NCI-H1436 (cell line): ENCODE results near the gene GRK3.
"Not testable (repeated sequence)": the region's sequence is repeated elsewhere in the genome, so short reads cannot be mapped to it uniquely, and the experiment has no call there.

Source experiments
- DNase-seq: peaks from one replicate; lab custom pipeline; 2025; lab: John Stamatoyannopoulos, UW

GRK3 gene

GRCh38 chr22:25551396-25551795 is 13.1 kb upstream of the GRK3 start:
- DNase-seq: no peak

GRCh38 chr22:25552405-25552804 is 12.1 kb upstream of the GRK3 start:
- DNase-seq: not testable (repeated sequence)

GRCh38 chr22:25553131-25553530 is 11.3 kb upstream of the GRK3 start:
- DNase-seq: no peak

GRCh38 chr22:25554238-25554671 is 10.2 kb upstream of the GRK3 start:
- no peak for DNase-seq

- no peak for DNase-seq
Measured at GRCh38 chr22:25554689-25555088, 9.8 kb upstream of the GRK3 start.

GRCh38 chr22:25555586-25555985 is 8.9 kb upstream of the GRK3 start:
- no peak for DNase-seq

- no peak for DNase-seq
Measured at GRCh38 chr22:25557218-25557617, 7.3 kb upstream of the GRK3 start.

GRCh38 chr22:25558341-25558740 is 6.1 kb upstream of the GRK3 start:
- DNase-seq: no peak

GRCh38 chr22:25559910-25560309 is 4.6 kb upstream of the GRK3 start:
- peak; percentile 53 for DNase-seq

- DNase-seq: not testable (repeated sequence)
Measured at GRCh38 chr22:25561182-25561581, 3.3 kb upstream of the GRK3 start.

- not testable (repeated sequence) for DNase-seq
Measured at GRCh38 chr22:25561927-25562326, 2.5 kb upstream of the GRK3 start.

GRCh38 chr22:25562966-25563760 is 1.3 kb upstream of the GRK3 start:
- DNase-seq: not testable (repeated sequence)

GRCh38 chr22:25563761-25564319 is 635 bp upstream of the GRK3 start:
- DNase-seq: no peak

- no peak for DNase-seq
Measured at GRCh38 chr22:25564979-25565677, 653 bp downstream of the GRK3 start.

- no peak for DNase-seq
Measured at GRCh38 chr22:25566186-25566897, 1.9 kb downstream of the GRK3 start.

GRCh38 chr22:25566898-25567235 is 2.4 kb downstream of the GRK3 start:
- DNase-seq: no peak

GRCh38 chr22:25567251-25567675 is 2.8 kb downstream of the GRK3 start:
- no peak for DNase-seq

- not testable (repeated sequence) for DNase-seq
Measured at GRCh38 chr22:25568066-25568465, 3.6 kb downstream of the GRK3 start.

- no peak for DNase-seq
Measured at GRCh38 chr22:25569361-25569760, 4.9 kb downstream of the GRK3 start.

- no peak for DNase-seq
Measured at GRCh38 chr22:25569983-25570382, 5.5 kb downstream of the GRK3 start.

GRCh38 chr22:25570486-25570885 is 6.0 kb downstream of the GRK3 start:
- no peak for DNase-seq

GRCh38 chr22:25571969-25572707 is 7.7 kb downstream of the GRK3 start:
- DNase-seq: not testable (repeated sequence)
